Pancreas (tissue), 10 donors: ENCODE results near the gene SLC26A9. TPM values are rescaled to one million over a fixed set of nuclear protein-coding genes. Genes with fewer than 3 reads are reported as not detected.

ENCODE experiments used
- ATAC-seq, 4 donors: fragments of 200-7000 bp; cut with Tn5 transposase; one replicate each; pipeline versions ENCODE4 v1.8.0 to v1.9.1; 2020; ENCODE audit warnings: mild to moderate bottlenecking in 4 of 4, moderate library complexity in 4 of 4
- DNase-seq, 6 donors: peaks; one replicate each; pipeline ENCODE4 v3.0.0-alpha.2; 2020
- FAIRE-seq: peaks from 2 replicates; lab custom pipeline; 2012; peaks lifted over from hg19 to GRCh38; lab: Jason Lieb, UNC
- H3K27ac ChIP-seq, 4 donors: fragments of 200-600 bp; sonication (generic); 1 replicate in 3 of 4; 2 replicates in 1 of 4; pipeline versions ENCODE4 v1.5.0 to v1.8.0; 2020
- H3K27me3 ChIP-seq, 4 donors: fragments of 200-600 bp; one replicate each; pipeline ENCODE4 v1.8.0; 2021
- H3K36me3 ChIP-seq, 3 donors: fragments of 200-600 bp; sonication (generic) in 1 of 3; one replicate each; pipeline versions ENCODE4 v1.5.0 to v1.8.0; 2020 to 2021
- H3K4me1 ChIP-seq, 3 donors: fragments of 200-600 bp; one replicate each; pipeline ENCODE4 v1.8.0; 2021
- H3K4me3 ChIP-seq, 4 donors: fragments of 200-600 bp; sonication (generic) in 2 of 4; one replicate each; pipeline versions ENCODE4 v1.5.0 to v1.8.0; 2020 to 2021
- H3K9me3 ChIP-seq, 4 donors: fragments of 200-600 bp; one replicate each; pipeline ENCODE4 v1.8.0; 2021
- WGBS, 2 donors: extraction: QIAGEN DNeasy Blood & Tissue Kit; methylation state at CpG; one replicate each; pipeline ENCODE4 v1.1.7; 2013; 5-methylcytosine and 5-hydroxymethylcytosine counted together
- intact Hi-C, 3 donors: fragments of 100-400 bp; cut with DNase I; formaldehyde crosslinking; loops; one replicate each; pipeline versions ENCODE4 v1.11.1 to v1.14.2; 2022
- polyA plus RNA-seq, 2 donors: library from polyadenylated mRNA; stranded (reverse); fragments of 200-250 nt; gene quantifications; one replicate each; pipeline ENCODE4 v1.2.3, GENCODE V29; 2013
- total RNA-seq, 6 donors: library from RNA; stranded (reverse); fragmentation: NEBNext Ultra II Directional in 4 of 6; extraction: Animal tissue kit (Norgen Biotek cat#: 25700) in 4 of 6; gene quantifications; one replicate each; pipeline versions ENCODE4 v1.2.1 to v1.2.4, GENCODE V29; 2021 to 2023
- TF ChIP-seq, protein P1 (sequence below), 4 donors: fragments of 200-600 bp; sonication (generic) in 3 of 4; IDR thresholded peaks; one replicate each; pipeline versions ENCODE4 v1.5.0 to v1.8.0; 2021; ENCODE audit warnings: antibody characterized with exemption in 4 of 4
- donor health status: healthy with polysubstance abuse.
- donor health status: DM: no; HTN: no; CAD: no; lungs with moderate emphysema.
- donor health status: DM: no; HTN: no; CAD: no.
- donor health status: control.
- donor health status: control.
- donor health status: Bipolar disorder and iron deficiency.
- donor health status: DM: yes; HTN: yes; CAD: no.
- donor health status: DM: no; HTN: no; CAD: no.
- donor health status: DM: no; HTN: no; CAD: no.
- donor health status: DM: yes; HTN: yes; CAD: no.

Gene SLC26A9
- total and polyA plus RNA-seq, 8 donors, result 0.56 to 6.5 (median 1.2) TPM

DNA sequence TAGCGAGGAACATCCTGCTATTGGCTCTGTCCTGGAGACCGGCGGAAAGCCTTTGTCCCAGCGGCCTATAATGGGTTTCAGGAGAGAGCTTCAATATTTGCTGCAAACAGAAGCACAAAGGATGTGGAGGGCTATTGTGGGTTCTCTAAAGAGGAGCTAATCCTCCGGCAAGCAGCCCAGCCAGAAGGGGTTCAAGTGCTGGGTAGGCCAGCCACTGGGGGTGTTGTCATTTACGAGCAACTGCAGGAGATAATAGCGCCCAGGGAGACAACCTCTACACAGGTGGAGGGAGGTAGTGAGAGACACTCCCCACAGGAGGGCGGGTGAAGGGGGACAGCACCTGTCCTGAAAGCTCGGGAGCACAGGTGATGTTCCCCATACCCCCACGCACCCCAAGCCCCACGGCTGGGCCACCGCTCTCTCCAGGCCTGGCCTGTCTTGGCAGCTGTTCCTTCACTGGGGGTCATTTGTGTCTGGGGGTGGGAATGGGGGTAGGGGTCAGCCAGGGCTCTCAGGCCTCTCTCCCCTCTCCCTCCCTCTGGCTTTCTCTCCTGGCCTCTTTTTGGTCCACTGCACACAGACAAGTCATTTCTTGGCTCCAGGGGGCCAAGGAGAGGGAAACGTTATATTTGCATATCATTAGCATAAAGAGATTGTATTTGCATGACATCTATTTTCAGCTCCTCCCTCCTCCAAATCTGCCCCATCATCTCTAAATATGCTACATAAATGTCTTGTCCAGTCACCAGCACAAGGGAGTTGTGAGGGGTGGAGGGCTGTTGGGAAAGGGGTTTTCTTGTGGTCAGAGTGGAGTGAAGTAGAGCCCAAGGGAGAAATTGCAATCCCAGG lies 22.0 kb upstream of the SLC26A9 start:
- H3K4me1 ChIP-seq, result peaks cover 0 to under 1% (median 0%) of the 10 kb centered on the region in 3 donors
- ATAC-seq (no peak), FAIRE-seq (no peak), DNase-seq (no peak)
- TF ChIP-seq, protein P1, sequence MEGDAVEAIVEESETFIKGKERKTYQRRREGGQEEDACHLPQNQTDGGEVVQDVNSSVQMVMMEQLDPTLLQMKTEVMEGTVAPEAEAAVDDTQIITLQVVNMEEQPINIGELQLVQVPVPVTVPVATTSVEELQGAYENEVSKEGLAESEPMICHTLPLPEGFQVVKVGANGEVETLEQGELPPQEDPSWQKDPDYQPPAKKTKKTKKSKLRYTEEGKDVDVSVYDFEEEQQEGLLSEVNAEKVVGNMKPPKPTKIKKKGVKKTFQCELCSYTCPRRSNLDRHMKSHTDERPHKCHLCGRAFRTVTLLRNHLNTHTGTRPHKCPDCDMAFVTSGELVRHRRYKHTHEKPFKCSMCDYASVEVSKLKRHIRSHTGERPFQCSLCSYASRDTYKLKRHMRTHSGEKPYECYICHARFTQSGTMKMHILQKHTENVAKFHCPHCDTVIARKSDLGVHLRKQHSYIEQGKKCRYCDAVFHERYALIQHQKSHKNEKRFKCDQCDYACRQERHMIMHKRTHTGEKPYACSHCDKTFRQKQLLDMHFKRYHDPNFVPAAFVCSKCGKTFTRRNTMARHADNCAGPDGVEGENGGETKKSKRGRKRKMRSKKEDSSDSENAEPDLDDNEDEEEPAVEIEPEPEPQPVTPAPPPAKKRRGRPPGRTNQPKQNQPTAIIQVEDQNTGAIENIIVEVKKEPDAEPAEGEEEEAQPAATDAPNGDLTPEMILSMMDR (IDR thresholded peaks at IDR 0.05), result no peak
- no peak overlapping the region for H3K27ac ChIP-seq
- intact Hi-C loops, result no loop called here
- no peak overlapping the region for H3K4me3 ChIP-seq
- H3K36me3 ChIP-seq, result no peaks in the 10 kb centered on the region
- WGBS, 2 donors, result 87% methylated on average over 10 to 13 of the region's 13 CpGs
- no peaks in the 10 kb centered on the region for H3K27me3 ChIP-seq
- no peaks in the 10 kb centered on the region for H3K9me3 ChIP-seq

DNA sequence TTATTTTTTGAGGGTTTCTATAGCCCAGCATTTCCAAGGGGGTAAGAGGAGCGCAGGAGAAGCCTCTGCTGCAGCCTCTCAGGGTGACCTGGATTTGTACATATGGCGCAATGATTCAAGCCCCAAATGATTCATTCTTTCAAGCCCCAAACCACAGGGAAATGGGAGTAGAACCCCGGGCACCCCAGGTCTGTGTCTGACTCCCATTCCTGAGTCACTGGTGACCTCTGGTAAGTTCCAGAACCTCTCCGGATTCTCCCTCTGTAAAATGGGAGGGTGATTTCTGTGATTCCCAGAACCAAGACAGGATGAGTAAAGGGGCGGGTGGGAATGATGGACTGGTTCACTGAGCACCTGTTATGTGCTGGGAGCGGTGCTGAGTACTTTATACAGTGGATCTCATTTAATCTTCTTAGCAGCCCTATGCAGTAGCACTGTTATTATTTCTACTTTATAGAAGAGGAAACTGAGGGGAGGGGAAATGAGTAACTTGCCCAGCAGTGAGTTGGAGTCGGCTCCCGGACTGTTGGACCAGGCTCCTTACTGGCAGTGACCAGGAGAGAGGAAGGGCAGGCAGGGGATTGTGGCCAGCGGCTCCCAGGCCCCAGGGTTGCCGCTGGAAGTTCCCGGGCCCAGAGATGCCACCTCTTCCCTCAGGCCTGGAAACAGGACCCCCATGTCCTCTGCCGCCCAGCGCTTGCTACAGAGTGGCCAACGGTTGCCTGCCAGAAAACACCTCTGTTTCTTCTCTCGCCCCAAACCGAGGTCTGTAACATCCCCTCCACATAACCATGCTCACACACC lies 20.3 kb upstream of the SLC26A9 start:
- Histone ChIP-seq H3K27ac (no peak overlapping the region), H3K9me3 (no peaks in the 10 kb centered on the region), H3K4me1 (no peaks in the 10 kb centered on the region), H3K4me3 (no peak overlapping the region), H3K27me3 (no peaks in the 10 kb centered on the region), H3K36me3 (no peaks in the 10 kb centered on the region)
- 88 to 89% methylated on average over 16 of the region's 16 CpGs for WGBS, 2 donors
- no peak for ATAC-seq
- intact Hi-C loops, result no loop called here
- TF ChIP-seq, protein P1 (IDR thresholded peaks at IDR 0.05), result no peak
- no peak for DNase-seq
- FAIRE-seq, result no peak

DNA sequence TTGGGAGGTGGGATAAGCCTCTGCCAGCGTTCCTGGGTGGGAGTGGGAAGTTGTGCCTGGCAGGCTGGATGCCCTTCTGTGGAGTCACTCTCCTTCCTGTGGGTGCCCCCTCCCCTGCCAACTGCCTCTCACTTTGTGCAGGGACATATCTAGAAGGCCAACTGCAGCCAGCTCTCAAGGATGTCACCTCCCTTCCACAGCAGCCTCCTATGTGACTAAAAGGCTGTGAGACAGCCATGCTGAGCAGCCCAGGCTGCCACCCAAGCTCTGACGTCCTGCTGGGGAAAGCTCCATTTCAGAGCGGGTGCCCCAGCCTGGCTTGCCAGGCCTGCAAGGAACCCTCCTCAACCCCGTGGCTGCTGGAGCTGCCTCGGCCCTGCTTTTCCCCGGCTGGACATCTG lies 19.6 kb upstream of the SLC26A9 start:
- H3K4me1 ChIP-seq, result no peaks in the 10 kb centered on the region
- H3K4me3 ChIP-seq, result no peak overlapping the region
- intact Hi-C loops, result no loop called here
- 85 to 92% methylated on average over 6 of the region's 6 CpGs for WGBS, 2 donors
- no peaks in the 10 kb centered on the region for H3K27me3 ChIP-seq
- FAIRE-seq, result no peak
- TF ChIP-seq, protein P1 (IDR thresholded peaks at IDR 0.05), result no peak
- H3K27ac ChIP-seq, result peak overlapping the region in 2 of 4 donors; percentile 14 to 33
- ATAC-seq, result no peak
- H3K36me3 ChIP-seq, result no peaks in the 10 kb centered on the region
- DNase-seq, result no peak
- H3K9me3 ChIP-seq, result no peaks in the 10 kb centered on the region

DNA sequence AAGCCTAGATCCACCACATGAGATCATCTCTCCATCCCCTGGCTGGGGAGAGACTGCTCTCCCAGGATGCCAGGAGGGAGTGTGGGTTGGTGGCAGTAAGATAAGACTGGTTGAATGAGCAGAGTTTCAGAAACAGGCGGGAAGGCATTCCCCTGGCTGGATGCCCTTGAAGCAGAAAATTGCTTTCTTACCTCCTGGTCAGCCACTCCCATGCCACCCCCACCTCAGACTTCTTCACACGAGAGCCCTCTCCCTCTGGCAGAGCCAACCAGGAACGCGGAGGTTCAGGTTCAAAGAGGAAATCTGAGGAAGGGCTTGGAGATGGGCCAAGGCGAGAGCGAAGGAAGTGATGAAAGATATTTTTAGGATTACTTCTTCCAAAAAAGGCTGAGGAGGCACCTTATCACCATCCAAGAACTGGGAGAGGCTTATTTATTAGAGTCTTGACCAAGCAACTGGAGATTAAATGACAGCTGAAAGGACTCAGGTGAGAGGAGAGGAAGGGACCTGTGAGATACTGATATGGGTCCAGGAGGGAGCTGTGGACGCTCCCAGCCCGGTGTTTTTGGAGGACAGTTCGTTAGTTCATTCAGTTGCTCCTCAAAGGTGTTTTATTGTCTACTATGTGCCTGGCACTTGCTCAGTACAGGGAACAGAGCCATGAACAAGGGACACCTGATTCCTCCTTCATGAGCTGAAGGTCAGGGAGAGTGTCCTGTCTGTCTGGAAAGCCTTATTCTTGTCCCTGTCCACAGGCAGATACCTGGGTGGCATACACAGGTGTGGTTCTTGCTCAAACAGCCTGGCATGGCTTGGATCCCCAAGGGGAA lies 18.9 kb upstream of the SLC26A9 start:
- intact Hi-C loops, result no loop called here
- TF ChIP-seq, protein P1 (IDR thresholded peaks at IDR 0.05), result no peak
- Histone ChIP-seq H3K4me1 (no peaks in the 10 kb centered on the region), H3K9me3 (no peaks in the 10 kb centered on the region), H3K36me3 (no peaks in the 10 kb centered on the region), H3K4me3 (no peak overlapping the region), H3K27me3 (no peaks in the 10 kb centered on the region), H3K27ac (peak overlapping the region in 2 of 4 donors; percentile 33 to 58)
- peak in 3 of 4 donors; percentile 40 to 77 (median 62) for ATAC-seq
- no peak for FAIRE-seq
- 73 to 79% methylated on average over 9 of the region's 9 CpGs for WGBS, 2 donors
- DNase-seq, result no peak
